DLD1 (cell line): ENCODE results near the gene DHRS3.
"Not testable (repeated sequence)": the region's sequence is repeated elsewhere in the genome, so short reads cannot be mapped to it uniquely, and the experiment has no call there.

Source experiments
- in situ Hi-C: cut with HindIII; loops from 2 replicates; pipeline ENCODE4 v1.10.0; 2017; ENCODE audit warnings: low sequenced_read_pairs

Gene DHRS3

DNA sequence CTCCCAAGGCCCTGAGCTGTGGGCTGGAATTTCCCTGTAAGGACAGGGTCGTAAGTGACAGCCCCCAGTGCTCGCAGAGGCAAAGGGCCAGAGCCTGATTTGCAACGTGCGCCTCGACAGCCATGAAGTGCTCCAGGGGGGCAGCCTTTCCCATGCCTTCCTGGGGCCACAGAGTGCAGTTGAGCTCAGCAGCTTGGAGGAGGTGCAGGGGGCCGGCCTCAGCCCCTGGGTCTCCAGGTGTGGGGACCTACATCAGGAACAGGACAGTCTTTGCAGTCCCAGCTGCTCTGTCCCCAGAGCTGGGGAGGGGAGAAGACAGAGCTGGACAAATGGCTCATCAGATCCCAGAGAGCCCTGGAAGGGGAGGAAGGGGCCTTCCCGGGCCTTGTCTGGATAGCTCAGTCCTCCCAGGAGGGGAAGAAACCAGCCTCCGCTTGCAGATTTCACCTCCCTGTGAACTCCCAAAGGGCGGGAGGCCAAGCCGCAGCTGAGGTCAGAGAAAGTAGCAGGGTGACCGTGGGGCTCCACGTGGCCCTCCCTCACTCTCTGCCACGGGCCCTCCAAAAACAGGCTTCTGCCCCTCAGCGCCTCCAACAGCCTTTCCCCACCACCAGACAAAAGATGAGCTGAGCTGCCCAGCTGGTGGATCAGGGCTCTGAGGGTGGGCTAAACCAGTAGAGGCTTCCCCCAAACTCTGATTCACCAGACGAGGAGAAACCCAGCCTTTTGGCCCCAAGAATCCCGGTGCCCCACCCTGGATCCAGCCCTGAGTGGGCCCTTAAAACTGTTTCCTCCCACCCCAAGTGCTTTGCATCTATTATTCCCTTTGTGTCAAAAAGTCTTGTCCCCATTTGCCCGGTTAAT lies 76.5 kb downstream of the DHRS3 start:
- in situ Hi-C loops = no loop called here

- in situ Hi-C loops = no loop called here
Measured at GRCh38 chr1:12540580-12541273, 77.3 kb downstream of the DHRS3 start.

DNA sequence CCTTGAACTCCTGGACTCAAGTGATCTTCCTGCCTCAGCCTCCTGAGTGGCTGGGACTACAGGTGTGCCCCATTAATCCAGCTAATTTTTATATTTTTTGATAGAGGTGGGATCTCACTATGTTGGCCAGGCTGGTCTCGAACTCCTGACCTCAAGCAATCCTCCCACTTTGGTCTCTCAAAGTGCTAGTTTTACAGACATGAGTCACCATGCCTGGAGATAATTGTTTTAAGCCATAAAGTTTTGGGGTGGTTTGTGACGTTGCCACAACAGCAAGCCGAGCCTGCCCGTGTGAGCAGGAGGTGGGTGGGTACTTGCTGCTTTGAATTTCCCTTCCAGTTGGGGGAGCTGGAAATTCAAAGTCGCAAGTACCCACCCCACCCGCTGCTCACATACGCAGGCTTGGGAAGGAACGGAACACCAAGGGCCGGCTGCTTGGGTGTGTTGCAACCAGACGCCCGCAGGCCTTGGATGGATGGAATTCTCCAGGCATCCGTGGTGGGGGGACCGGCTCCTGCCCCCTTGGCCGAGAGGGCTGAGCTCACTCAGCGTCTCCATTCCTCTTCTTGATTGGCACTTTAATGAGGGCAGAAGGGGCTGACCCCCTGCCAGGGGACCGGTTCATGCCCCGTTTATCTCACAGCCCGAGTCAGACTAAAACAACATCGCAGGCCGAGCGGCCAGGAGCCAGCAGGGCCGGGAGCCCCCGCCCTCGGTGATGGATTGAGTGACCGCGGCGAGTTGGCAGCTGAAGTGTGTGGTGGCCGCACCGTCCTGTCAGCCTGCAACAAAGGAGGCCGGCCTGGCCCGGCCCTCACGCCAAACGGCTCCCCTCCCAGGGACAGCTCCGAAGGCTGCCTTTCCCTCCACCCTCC lies 78.1 kb downstream of the DHRS3 start:
- in situ Hi-C loops = no loop called here

GRCh38 chr1:12539320-12539704 lies 78.7 kb downstream of the DHRS3 start:
- in situ Hi-C loops = no loop called here

DNA sequence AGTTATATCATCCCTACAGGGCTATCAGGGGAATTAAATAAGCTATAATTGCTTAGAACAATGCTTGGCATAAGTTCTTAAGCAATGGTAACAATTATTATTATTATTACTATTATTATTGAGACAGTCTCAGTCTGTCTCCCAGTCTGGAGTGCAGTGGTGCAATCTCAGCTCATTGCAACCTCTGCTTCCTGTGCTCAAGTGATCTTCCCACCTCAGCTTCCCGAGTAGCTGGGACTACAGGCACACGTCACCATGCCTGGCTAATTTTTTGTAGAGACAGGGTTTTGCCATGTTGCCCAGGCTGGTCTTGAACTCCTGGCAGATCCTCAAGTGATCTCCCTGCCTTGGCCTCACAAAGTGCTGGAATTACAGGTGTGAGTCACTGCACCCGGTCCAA lies 79.5 kb downstream of the DHRS3 start:
- in situ Hi-C loops = not testable (repeated sequence)

DNA sequence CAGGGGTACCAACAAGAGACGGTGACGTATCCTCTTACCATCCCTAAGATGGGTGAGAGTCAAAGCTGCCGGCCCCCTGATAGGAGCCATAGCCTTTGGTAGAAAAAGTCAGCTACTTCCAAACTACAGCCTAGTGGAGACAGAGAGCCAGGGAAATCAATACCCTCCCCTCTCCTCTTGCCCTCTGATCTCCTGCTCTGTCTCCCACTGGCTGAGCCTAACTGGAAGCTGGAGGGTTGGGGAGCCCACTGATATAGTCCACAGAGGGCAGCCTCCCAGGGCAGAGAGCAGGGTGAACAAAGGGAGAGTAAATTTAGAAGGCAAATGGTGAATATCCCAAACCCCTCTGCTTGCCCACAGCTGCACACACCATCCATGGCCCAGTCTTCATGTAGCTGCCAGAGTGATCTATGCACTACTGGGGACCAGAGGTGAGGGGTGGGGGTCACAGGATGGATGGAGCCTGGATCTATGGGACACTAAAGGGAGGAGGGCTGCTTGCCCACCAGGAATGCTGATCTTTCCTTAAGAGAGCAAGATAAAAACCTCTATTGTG lies 80.0 kb downstream of the DHRS3 start:
- in situ Hi-C loops = no loop called here

DNA sequence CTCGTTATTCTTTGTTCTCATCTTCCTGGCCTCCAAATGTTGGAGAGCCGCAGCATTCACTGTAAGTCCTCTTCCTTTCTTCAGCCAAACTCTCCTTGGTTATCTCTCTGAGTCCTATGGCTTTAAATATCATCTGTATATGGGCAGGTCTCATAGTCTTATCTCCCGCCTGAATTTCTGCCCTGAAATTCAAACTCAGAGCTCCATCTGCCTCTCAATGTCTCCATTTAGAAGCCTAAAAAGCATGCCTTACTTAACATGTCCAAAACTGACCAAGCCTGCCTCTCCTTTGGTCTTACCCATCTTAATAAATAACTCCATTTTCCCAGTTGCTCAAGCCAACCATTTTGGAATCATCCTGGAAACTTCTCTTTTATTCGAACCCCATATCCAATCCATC lies 80.7 kb downstream of the DHRS3 start:
- in situ Hi-C loops = no loop called here

- in situ Hi-C loops = no loop called here
Measured at GRCh38 chr1:12536023-12536639, 81.9 kb downstream of the DHRS3 start.

GRCh38 chr1:12532405-12533315 lies 85.3 kb downstream of the DHRS3 start:
- in situ Hi-C loops = no loop called here

GRCh38 chr1:12531179-12531499 lies 86.9 kb downstream of the DHRS3 start:
- in situ Hi-C loops = no loop called here

GRCh38 chr1:12530462-12531178 lies 87.4 kb downstream of the DHRS3 start:
- in situ Hi-C loops = no loop called here

GRCh38 chr1:12529640-12530174 lies 88.3 kb downstream of the DHRS3 start:
- in situ Hi-C loops = no loop called here

- in situ Hi-C loops = no loop called here
Measured at GRCh38 chr1:12528021-12528852, 89.8 kb downstream of the DHRS3 start.

DNA sequence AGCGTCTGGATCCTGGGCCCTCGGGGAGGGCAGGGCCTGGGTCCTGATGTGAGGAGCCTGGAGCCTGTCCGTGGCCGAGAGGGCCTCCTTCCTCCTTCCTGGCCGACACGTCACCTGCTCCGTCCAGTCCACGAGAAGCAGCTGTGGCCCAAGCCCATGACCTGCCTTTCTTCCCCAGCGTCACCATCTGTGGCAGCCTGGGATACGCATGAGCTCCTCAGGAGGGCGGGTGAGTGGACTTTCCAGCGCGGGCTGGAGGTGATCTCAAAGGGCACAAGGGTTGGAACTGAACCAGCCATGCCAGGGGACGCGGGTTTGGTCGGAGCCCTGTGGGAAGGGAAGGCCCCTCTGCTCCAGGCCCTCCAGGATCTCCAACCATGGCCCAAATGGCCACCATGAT lies 90.4 kb downstream of the DHRS3 start:
- in situ Hi-C loops = no loop called here

DNA sequence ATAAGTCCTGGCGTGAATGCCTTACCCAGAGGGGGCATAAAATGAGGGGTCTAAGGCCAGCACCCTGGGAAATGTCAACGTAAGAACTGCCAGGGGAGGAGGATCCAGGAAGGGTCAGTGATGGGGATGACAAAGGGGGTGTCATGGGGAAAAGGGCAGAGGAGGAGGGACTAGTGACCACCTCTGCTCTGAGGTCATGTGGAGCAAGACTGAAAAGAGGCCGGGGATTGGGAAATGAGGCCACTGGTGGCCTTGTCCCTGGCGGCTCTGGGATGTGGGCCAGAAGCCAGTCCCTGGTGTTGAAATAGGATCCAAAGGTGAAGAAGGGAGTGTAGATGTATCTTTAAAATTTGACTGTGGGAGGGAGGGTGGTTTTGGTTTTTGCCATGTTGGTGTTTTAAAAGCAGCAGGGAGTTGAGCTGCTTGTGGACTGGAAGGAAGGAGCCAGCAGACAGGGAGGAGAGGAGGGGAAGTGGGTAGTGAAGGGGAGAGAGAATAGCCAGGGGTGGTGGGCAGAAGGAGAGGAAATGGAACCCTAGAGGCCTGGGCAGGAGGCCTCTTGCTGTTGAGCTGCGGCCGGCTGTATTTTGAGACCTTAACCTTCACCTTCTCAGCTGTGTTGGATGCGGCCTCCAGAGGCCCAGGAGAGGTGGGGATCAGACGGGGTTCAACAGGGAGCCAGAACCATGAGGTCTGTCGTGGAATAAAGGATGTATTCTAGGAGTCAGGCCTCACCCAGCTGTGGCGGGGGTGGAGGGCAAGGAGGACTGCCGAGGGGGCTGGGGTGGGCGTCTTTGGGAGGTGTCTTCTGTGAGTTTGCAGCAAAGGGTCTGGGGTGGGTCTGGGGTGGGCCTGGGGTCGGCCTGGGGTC lies 92.5 kb downstream of the DHRS3 start:
- in situ Hi-C loops = no loop called here

GRCh38 chr1:12524266-12524665 lies 93.7 kb downstream of the DHRS3 start:
- in situ Hi-C loops = loop anchor here (25.0 kb wide), 1 partner anchor 112 kb away; no protein-coding TSS in a partner anchor

DNA sequence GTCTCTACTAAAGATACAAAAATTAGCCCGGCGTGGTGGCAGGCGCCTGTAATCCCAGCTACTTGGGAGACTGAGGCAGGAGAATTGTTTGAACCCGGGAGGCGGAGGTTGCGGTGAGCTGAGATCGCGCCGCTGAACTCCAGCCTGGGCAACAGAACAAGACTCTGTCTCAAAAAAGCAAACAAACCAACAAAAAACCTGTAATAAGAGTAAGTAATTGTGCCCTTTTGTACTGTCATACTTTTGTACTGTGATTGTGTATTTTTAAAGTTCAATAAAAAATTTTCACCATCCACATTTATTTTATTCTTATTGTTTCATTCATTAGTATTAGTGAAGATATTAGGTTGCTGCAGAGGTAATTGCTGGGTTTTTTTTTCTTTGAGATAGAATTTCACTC lies 95.2 kb downstream of the DHRS3 start:
- in situ Hi-C loops = loop anchor here (25.0 kb wide), 1 partner anchor 110 kb away; no protein-coding TSS in a partner anchor
